ENCODE results near the gene THAP7. TPM values are rescaled to one million over a fixed set of nuclear protein-coding genes. Genes with fewer than 3 reads are reported as not detected.

Gene THAP7
- total and polyA plus RNA-seq, 2 experiments from 2014 or later, result 21.8 to 25.9 TPM

DNA sequence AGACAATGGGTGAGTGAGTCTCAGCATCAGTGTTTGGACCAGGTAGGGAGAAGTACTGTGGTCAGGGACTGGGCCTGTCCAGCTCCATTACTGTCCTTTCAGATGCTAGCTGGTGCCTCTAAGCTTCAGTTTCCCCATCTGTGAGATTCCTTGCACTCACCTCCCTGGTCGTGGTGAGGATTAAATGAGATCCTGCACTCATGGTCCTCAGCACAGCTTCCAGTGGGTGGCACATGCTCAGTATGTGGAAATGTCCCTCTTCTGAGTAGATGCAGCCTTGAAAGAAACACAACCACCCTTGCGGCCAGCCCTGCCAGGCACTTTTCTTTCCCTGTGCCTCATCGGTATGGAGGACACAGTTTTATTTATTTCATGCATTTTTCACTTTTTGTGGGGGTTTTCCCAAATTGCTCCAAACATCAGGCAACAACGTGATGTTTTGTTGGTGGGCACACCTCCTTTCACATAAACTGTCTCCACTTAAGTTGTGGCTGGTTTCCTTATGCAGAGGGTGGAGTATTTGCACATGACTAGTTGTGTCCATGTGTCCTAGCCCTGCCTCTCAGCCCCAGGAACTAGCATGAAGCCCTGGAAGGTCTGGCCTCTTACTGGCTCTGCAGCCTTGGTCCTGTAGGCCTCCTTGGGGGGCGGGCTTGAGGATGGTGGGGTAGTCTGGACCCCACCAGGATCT is 18.7 kb downstream of the THAP7 start:
- Histone ChIP-seq H3K4me2 (peak overlapping the region; percentile 97), H3F3A (replicated peaks; ENCODE audit: low read depth) (no peaks in the 10 kb centered on the region), H3K79me2 (replicated peaks; ENCODE audit: insufficient read depth) (no peaks in the 10 kb centered on the region), H3K27ac (ENCODE audit: low read depth) (no peak overlapping the region), H3K27me3 (ENCODE audit: insufficient read depth) (no peaks in the 10 kb centered on the region), H4K20me1 (replicated peaks; ENCODE audit: insufficient read depth) (no peaks in the 10 kb centered on the region), H3K4me1 (ENCODE audit: insufficient read depth) (peaks cover 11% of the 10 kb centered on the region; the same call in 1 of the 2 replicates), H2AFZ (no peak overlapping the region), H3K4me3 (peak overlapping the region; percentile 93), H3K36me3 (ENCODE audit: insufficient read depth) (no peaks in the 10 kb centered on the region; the same call in 1 of the 2 replicates), H3K9me2 (ENCODE audit: insufficient read depth) (0 out of 2 replicates have a peak, but pooled peaks cover 6% of the 10 kb centered on the region)
- DNase-seq (ENCODE audit: low spot score) (no peak), ATAC-seq (no peak)
- H3K36me3 Mint-ChIP-seq (ENCODE audit: low read depth), result peaks cover 10% of the 10 kb centered on the region; the same call in 1 of the 3 replicates
- H3K27me3 Mint-ChIP-seq (ENCODE audit: insufficient read depth, low read depth, poor library complexity), result peaks cover 21% of the 10 kb centered on the region
- H3K9me3 Mint-ChIP-seq, result peaks cover 14% of the 10 kb centered on the region
- H3K4me3 Mint-ChIP-seq, result peak overlapping the region; percentile 95
- TF ChIP-seq, protein P1, sequence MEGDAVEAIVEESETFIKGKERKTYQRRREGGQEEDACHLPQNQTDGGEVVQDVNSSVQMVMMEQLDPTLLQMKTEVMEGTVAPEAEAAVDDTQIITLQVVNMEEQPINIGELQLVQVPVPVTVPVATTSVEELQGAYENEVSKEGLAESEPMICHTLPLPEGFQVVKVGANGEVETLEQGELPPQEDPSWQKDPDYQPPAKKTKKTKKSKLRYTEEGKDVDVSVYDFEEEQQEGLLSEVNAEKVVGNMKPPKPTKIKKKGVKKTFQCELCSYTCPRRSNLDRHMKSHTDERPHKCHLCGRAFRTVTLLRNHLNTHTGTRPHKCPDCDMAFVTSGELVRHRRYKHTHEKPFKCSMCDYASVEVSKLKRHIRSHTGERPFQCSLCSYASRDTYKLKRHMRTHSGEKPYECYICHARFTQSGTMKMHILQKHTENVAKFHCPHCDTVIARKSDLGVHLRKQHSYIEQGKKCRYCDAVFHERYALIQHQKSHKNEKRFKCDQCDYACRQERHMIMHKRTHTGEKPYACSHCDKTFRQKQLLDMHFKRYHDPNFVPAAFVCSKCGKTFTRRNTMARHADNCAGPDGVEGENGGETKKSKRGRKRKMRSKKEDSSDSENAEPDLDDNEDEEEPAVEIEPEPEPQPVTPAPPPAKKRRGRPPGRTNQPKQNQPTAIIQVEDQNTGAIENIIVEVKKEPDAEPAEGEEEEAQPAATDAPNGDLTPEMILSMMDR (conservative IDR thresholded peaks at IDR 0.05; ENCODE audit: low read depth in 2 of 2), result no peak
- TF ChIP-seq, protein P2, sequence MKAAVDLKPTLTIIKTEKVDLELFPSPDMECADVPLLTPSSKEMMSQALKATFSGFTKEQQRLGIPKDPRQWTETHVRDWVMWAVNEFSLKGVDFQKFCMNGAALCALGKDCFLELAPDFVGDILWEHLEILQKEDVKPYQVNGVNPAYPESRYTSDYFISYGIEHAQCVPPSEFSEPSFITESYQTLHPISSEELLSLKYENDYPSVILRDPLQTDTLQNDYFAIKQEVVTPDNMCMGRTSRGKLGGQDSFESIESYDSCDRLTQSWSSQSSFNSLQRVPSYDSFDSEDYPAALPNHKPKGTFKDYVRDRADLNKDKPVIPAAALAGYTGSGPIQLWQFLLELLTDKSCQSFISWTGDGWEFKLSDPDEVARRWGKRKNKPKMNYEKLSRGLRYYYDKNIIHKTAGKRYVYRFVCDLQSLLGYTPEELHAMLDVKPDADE (IDR thresholded peaks at IDR 0.05), result no peak
- TF ChIP-seq EZH2phosphoT487 (IDR thresholded peaks at IDR 0.05; ENCODE audit: unreplicated experiment), result no peak
- no peak for TF ChIP-seq POLR2AphosphoS5 (IDR thresholded peaks at IDR 0.05; ENCODE audit: low read depth)
- TF ChIP-seq ZNF114 (CRISPR knock-in tag; IDR thresholded peaks at IDR 0.05), result no peak
- TF ChIP-seq, protein P3, sequence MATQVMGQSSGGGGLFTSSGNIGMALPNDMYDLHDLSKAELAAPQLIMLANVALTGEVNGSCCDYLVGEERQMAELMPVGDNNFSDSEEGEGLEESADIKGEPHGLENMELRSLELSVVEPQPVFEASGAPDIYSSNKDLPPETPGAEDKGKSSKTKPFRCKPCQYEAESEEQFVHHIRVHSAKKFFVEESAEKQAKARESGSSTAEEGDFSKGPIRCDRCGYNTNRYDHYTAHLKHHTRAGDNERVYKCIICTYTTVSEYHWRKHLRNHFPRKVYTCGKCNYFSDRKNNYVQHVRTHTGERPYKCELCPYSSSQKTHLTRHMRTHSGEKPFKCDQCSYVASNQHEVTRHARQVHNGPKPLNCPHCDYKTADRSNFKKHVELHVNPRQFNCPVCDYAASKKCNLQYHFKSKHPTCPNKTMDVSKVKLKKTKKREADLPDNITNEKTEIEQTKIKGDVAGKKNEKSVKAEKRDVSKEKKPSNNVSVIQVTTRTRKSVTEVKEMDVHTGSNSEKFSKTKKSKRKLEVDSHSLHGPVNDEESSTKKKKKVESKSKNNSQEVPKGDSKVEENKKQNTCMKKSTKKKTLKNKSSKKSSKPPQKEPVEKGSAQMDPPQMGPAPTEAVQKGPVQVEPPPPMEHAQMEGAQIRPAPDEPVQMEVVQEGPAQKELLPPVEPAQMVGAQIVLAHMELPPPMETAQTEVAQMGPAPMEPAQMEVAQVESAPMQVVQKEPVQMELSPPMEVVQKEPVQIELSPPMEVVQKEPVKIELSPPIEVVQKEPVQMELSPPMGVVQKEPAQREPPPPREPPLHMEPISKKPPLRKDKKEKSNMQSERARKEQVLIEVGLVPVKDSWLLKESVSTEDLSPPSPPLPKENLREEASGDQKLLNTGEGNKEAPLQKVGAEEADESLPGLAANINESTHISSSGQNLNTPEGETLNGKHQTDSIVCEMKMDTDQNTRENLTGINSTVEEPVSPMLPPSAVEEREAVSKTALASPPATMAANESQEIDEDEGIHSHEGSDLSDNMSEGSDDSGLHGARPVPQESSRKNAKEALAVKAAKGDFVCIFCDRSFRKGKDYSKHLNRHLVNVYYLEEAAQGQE (IDR thresholded peaks at IDR 0.05; ENCODE audit: unreplicated experiment), result no peak
- TF ChIP-seq EZH2 (IDR thresholded peaks at IDR 0.05; ENCODE audit: low read depth, unreplicated experiment), result no peak
- no peak for TF ChIP-seq ZNF331 (CRISPR knock-in tag; IDR thresholded peaks at IDR 0.05; ENCODE audit: low read depth)
- peaks cover 15% of the 10 kb centered on the region for H3K4me1 Mint-ChIP-seq
- H3K27ac Mint-ChIP-seq, result no peak overlapping the region
